ENCODE data around the gene FAM171A1. TPM values are rescaled to one million over a fixed set of nuclear protein-coding genes. Genes with fewer than 3 reads are reported as not detected.

Gene FAM171A1
- total and polyA plus RNA-seq, 2 donors (not counting 1 experiment from before 2014, with no cell fraction given) = 0.09 TPM; not detected in 1

- Histone ChIP-seq H3K36me3 (replicated peaks in 1 of 2; ENCODE audit: control extremely low read depth in 1 of 2, control insufficient read depth in 1 of 2, extremely low read depth in 1 of 2, insufficient read depth in 2 of 2, low read length in 1 of 2) (no peaks in the 10 kb centered on the region), H3K9ac (ENCODE audit: low read length) (no peak overlapping the region), H3K4me1 (ENCODE audit: control insufficient read depth in 2 of 2, insufficient read depth in 2 of 2, low read length in 2 of 2) (no peaks in the 10 kb centered on the region), H3K9me3 (ENCODE audit: control extremely low read depth in 1 of 3, control insufficient read depth in 2 of 3, insufficient read depth in 1 of 3, low read length in 2 of 3) (peaks cover 0 to 9% (median 0%) of the 10 kb centered on the region in 3 donors), H3K27me3 (replicated peaks in 1 of 4; ENCODE audit: control extremely low read depth in 1 of 4, control insufficient read depth in 3 of 4, insufficient read depth in 4 of 4, low read length in 3 of 4) (peaks cover 0 to 4% (median 2%) of the 10 kb centered on the region in 4 experiments), H3K79me2 (ENCODE audit: control insufficient read depth, insufficient read depth, low read length) (no peaks in the 10 kb centered on the region), H2AFZ (ENCODE audit: insufficient read depth, low read depth, low read length, poor library complexity, severe bottlenecking) (no peak overlapping the region), H3K27ac (ENCODE audit: low read length in 2 of 2) (no peak overlapping the region), H3K4me3 (ENCODE audit: control extremely low read depth in 1 of 5, extremely low read depth in 1 of 5, insufficient read depth in 1 of 5, low read depth in 2 of 5, low read length in 4 of 5) (no peak overlapping the region), H3K4me2 (replicated peaks; ENCODE audit: low read depth, low read length, poor library complexity, severe bottlenecking) (no peak overlapping the region), H4K20me1 (ENCODE audit: control insufficient read depth, insufficient read depth, low read length, poor library complexity, severe bottlenecking) (no peaks in the 10 kb centered on the region)
- DNase-seq (no peak), ATAC-seq (ENCODE audit: low read depth) (no peak)
- TF ChIP-seq CTCF (IDR thresholded peaks at IDR 0.05) = no peak
- TF ChIP-seq EZH2 (IDR thresholded peaks at IDR 0.05; ENCODE audit: borderline replicate concordance, insufficient read depth, low read depth, low read length, poor library complexity, severe bottlenecking) = no peak
- no peaks in the 10 kb centered on the region for H3K4me1 Mint-ChIP-seq
- H3K4me3 Mint-ChIP-seq = no peak overlapping the region
- H3K27ac Mint-ChIP-seq = no peak overlapping the region
- H3K27me3 Mint-ChIP-seq = peaks cover 4% of the 10 kb centered on the region
- intact Hi-C loops (cut with micrococcal nuclease) = no loop called here
- ChIA-PET CTCF (no interaction called here), POLR2A (no interaction called here)
- WGBS (ENCODE audit: insufficient coverage) = 87% methylated on average over 9 of the region's 10 CpGs
- no peaks in the 10 kb centered on the region for H3K9me3 Mint-ChIP-seq (ENCODE audit: insufficient read depth)
Observed at GRCh38 chr10:15267496-15267895, 103.6 kb downstream of the FAM171A1 start.

- H3K4me3 Mint-ChIP-seq = no peak overlapping the region
- Histone ChIP-seq H3K79me2 (ENCODE audit: control insufficient read depth, insufficient read depth, low read length) (no peaks in the 10 kb centered on the region), H3K9ac (ENCODE audit: low read length) (no peak overlapping the region), H3K4me1 (ENCODE audit: control insufficient read depth in 2 of 2, insufficient read depth in 2 of 2, low read length in 2 of 2) (no peaks in the 10 kb centered on the region), H3K9me3 (ENCODE audit: control extremely low read depth in 1 of 3, control insufficient read depth in 2 of 3, insufficient read depth in 1 of 3, low read length in 2 of 3) (peaks cover 0 to 9% (median 0%) of the 10 kb centered on the region in 3 donors), H3K27ac (ENCODE audit: low read length in 2 of 2) (no peak overlapping the region), H2AFZ (ENCODE audit: insufficient read depth, low read depth, low read length, poor library complexity, severe bottlenecking) (no peak overlapping the region), H4K20me1 (ENCODE audit: control insufficient read depth, insufficient read depth, low read length, poor library complexity, severe bottlenecking) (no peaks in the 10 kb centered on the region), H3K36me3 (replicated peaks in 1 of 2; ENCODE audit: control extremely low read depth in 1 of 2, control insufficient read depth in 1 of 2, extremely low read depth in 1 of 2, insufficient read depth in 2 of 2, low read length in 1 of 2) (no peaks in the 10 kb centered on the region), H3K4me3 (ENCODE audit: control extremely low read depth in 1 of 5, extremely low read depth in 1 of 5, insufficient read depth in 1 of 5, low read depth in 2 of 5, low read length in 4 of 5) (no peak overlapping the region), H3K27me3 (replicated peaks in 1 of 4; ENCODE audit: control extremely low read depth in 1 of 4, control insufficient read depth in 3 of 4, insufficient read depth in 4 of 4, low read length in 3 of 4) (peaks cover 0 to 4% (median 2%) of the 10 kb centered on the region in 4 experiments), H3K4me2 (replicated peaks; ENCODE audit: low read depth, low read length, poor library complexity, severe bottlenecking) (no peak overlapping the region)
- ChIA-PET POLR2A (no interaction called here), CTCF (no interaction called here)
- H3K27me3 Mint-ChIP-seq = peaks cover 4% of the 10 kb centered on the region
- no peak overlapping the region for H3K27ac Mint-ChIP-seq
- H3K9me3 Mint-ChIP-seq (ENCODE audit: insufficient read depth) = no peaks in the 10 kb centered on the region
- intact Hi-C loops (cut with micrococcal nuclease) = no loop called here
- DNase-seq (no peak), ATAC-seq (ENCODE audit: low read depth) (no peak)
- H3K4me1 Mint-ChIP-seq = no peaks in the 10 kb centered on the region
- 90% methylated on average over 2 of the region's 5 CpGs for WGBS (ENCODE audit: insufficient coverage)
- TF ChIP-seq EZH2 (IDR thresholded peaks at IDR 0.05; ENCODE audit: borderline replicate concordance, insufficient read depth, low read depth, low read length, poor library complexity, severe bottlenecking) = no peak
- no peak for TF ChIP-seq CTCF (IDR thresholded peaks at IDR 0.05)
Observed at GRCh38 chr10:15266117-15266516, 105.0 kb downstream of the FAM171A1 start.
